OCI-LY7 (cell line): ENCODE measurements around the gene CPNE4.

Source experiments
- EZH2phosphoT487 ChIP-seq: fragments of 200-600 bp; sonication (generic); IDR thresholded peaks from 2 replicates; pipeline ENCODE4 v1.6.1; 2018; ENCODE audit warnings: low read depth, borderline replicate concordance, mild to moderate bottlenecking, mixed run types, antibody characterized with exemption, low read length, moderate library complexity, mixed read lengths
- TF ChIP-seq, protein P1 (sequence below): fragments of 200-600 bp; sonication (generic); conservative IDR thresholded peaks from 2 replicates; pipeline ENCODE4 v1.5.1; 2014; ENCODE audit warnings: mild to moderate bottlenecking, antibody characterized with exemption, low read length, moderate library complexity, mixed read lengths

DNA sequence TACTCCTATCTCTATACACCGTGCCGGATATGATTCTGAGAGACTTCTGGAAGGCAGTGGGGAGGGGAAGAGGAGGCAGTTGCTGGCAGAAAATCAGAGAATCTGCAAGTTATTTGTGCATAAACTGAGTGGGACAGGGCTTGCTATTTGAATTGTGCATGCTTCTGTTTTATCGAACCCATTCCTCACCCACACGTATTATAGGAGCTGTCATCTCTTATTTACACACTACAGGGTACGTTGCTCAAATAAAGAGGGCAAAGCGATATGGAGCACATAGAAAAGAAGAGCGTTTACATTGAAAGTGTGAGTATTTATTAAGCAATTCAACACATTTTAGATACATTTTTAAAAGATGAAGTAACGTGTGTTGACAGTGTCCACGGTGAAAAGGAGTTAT is 191.6 kb downstream of the CPNE4 start:
- TF ChIP-seq, protein P1, sequence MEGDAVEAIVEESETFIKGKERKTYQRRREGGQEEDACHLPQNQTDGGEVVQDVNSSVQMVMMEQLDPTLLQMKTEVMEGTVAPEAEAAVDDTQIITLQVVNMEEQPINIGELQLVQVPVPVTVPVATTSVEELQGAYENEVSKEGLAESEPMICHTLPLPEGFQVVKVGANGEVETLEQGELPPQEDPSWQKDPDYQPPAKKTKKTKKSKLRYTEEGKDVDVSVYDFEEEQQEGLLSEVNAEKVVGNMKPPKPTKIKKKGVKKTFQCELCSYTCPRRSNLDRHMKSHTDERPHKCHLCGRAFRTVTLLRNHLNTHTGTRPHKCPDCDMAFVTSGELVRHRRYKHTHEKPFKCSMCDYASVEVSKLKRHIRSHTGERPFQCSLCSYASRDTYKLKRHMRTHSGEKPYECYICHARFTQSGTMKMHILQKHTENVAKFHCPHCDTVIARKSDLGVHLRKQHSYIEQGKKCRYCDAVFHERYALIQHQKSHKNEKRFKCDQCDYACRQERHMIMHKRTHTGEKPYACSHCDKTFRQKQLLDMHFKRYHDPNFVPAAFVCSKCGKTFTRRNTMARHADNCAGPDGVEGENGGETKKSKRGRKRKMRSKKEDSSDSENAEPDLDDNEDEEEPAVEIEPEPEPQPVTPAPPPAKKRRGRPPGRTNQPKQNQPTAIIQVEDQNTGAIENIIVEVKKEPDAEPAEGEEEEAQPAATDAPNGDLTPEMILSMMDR, result no peak
- no peak for TF ChIP-seq EZH2phosphoT487
